Fibroblast of pulmonary artery (primary cell): ENCODE results near the gene CUX1.
"Not testable (repeated sequence)": the region's sequence is repeated elsewhere in the genome, so short reads cannot be mapped to it uniquely, and the experiment has no call there.

ENCODE experiments used
- DNase-seq: peaks from one replicate; pipeline ENCODE4 v3.0.0-alpha.2; 2010; ENCODE audit warnings: low read depth
- H3K4me3 ChIP-seq: replicated peaks from 2 replicates; pipeline ENCODE4 v1.5.1; 2011; ENCODE audit warnings: low read depth, mild to moderate bottlenecking, control low read depth, low read length, moderate library complexity
- TF ChIP-seq, protein P1 (sequence below): IDR thresholded peaks from 2 replicates; pipeline ENCODE4 v1.5.1; 2011; ENCODE audit warnings: mild to moderate bottlenecking, control low read depth, low read length, inconsistent platforms; ENCODE audit errors: missing control alignments

Gene CUX1

DNA sequence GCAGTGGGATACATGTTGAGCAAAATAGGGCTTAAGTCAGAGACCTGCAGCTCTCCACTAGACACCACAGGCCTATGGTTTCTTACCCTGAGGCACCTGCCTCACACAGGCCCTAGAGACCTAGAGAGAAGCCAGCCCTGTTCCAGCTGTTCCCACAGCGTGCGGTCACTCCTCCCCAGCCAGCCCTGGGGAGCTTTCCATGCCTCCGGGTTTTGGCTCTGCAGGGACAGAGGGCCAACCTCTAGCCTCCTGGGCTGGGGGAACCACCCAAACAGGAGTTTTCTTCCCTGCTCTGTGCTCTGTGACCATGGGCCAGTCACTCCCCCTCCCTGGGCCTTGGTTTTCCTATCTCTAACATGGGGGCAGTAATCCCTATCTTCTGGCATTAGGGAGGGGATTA is 502.2 kb downstream of the CUX1 start:
- H3K4me3 ChIP-seq = no peak overlapping the region
- no peak for DNase-seq
- TF ChIP-seq, protein P1, sequence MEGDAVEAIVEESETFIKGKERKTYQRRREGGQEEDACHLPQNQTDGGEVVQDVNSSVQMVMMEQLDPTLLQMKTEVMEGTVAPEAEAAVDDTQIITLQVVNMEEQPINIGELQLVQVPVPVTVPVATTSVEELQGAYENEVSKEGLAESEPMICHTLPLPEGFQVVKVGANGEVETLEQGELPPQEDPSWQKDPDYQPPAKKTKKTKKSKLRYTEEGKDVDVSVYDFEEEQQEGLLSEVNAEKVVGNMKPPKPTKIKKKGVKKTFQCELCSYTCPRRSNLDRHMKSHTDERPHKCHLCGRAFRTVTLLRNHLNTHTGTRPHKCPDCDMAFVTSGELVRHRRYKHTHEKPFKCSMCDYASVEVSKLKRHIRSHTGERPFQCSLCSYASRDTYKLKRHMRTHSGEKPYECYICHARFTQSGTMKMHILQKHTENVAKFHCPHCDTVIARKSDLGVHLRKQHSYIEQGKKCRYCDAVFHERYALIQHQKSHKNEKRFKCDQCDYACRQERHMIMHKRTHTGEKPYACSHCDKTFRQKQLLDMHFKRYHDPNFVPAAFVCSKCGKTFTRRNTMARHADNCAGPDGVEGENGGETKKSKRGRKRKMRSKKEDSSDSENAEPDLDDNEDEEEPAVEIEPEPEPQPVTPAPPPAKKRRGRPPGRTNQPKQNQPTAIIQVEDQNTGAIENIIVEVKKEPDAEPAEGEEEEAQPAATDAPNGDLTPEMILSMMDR = no peak

DNA sequence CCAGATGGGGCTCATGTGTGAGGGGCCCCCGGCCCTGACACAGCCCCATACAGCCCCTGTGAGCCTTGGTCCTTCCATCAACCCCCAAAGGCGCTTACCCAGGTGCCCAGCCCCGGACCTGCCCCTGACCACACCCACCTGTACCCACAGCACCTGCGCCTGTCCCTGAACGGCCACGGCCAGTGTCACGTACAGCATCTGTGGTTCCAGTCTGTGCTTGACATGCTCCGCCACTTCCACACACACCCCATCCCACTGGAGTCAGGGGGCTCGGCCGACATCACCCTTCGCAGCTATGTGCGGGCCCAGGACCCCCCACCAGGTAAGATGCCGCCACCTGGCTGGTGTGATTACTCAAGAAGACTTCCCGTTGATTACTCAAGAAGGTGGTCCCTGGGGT is 502.8 kb downstream of the CUX1 start:
- DNase-seq = no peak
- TF ChIP-seq, protein P1 = no peak
- no peak overlapping the region for H3K4me3 ChIP-seq

DNA sequence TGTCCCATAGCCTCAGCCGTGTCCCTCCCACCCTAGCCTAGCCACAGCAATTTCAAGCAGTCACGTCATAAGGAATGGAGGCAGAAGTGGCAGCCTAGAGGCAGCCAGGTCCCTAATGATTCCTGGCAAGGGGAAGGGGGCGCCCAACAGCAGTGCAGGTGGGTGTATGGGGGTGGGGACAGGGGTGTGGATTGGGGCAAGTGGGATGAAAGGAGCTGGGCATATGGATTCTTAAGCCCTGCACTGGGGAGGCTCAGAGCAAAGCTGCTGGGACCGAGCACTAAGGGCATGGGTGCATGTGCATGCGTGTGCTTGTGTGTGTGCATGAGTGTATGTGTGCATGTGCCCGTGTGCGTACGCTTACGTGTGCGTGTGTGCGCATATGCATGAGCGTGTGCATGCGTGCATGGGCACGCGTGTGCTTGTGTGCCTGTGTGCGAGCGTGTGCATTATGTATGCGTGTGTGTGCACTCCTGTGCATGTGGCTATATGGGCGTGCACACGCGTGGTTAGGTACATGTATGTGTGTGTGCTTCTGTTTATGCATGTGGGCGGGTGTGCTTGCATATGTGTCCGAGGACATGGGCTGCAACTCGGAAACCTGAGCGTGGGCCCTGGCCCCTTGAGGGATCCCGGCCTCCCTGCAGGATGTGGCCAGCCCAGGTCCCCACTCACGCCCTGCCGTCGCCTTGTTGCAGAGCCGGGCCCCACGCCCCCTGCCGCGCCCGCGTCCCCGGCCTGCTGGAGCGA is 503.4 kb downstream of the CUX1 start:
- no peak overlapping the region for H3K4me3 ChIP-seq
- TF ChIP-seq, protein P1 = no peak
- DNase-seq = no peak

DNA sequence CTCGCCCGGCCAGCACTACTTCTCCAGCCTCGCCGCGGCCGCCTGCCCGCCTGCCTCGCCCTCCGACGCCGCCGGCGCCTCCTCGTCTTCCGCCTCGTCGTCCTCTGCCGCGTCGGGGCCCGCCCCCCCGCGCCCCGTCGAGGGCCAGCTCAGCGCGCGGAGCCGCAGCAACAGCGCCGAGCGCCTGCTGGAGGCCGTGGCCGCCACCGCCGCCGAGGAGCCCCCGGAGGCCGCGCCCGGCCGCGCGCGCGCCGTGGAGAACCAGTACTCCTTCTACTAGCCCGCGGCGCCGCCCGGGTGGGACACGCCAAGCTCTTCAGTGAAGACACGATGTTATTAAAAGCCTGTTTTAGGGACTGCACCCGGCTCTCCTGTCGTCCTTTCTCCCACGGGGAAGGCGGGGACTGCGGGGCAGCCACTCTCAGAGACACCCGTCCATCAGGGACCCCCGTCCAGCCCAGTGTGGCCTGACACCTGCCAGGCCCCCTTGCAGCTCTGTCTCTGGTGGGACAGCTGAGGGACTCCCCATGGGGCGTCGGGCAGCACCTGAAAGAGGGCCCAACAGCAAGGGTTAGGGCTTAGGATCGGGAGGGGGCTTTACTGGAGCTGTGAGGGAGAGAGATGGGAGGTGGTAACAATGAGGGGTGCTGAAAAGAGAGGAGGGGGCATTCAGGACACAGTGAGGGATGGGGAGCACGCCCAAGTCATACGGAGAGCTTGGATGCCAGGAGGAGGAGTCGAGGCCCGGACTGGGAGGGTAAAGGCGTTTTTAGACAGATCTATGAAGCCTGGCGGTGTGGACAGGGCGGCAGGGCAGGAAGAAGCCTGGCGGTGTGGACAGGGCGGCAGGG is 504.1 kb downstream of the CUX1 start:
- H3K4me3 ChIP-seq = no peak overlapping the region
- peak; percentile 12 for DNase-seq
- TF ChIP-seq, protein P1 = no peak

DNA sequence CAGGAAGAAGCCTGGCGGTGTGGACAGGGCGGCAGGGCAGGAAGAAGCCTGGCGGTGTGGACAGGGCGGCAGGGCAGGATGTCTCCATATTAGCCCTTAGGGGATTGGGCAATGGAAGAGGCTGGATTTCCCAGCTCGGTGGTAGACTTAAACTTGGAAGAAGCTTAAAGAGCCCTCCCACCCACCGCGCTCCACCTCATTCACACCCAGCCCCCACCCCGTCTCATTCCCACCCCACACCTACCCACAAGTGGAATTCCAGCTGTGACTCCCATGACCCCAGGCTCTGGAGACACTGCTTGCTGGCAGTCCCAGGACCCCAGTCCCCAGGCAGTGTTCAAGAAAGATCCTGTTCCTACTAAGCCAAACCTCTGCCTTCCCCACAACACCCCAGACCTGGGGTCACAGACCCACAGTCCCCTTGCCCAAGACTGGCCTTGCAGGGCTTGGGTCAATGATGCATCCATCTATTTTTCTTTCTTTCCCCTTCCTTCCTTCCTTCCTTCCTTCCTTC is 504.8 kb downstream of the CUX1 start:
- TF ChIP-seq, protein P1 = no peak
- DNase-seq = no peak
- H3K4me3 ChIP-seq = no peak overlapping the region

DNA sequence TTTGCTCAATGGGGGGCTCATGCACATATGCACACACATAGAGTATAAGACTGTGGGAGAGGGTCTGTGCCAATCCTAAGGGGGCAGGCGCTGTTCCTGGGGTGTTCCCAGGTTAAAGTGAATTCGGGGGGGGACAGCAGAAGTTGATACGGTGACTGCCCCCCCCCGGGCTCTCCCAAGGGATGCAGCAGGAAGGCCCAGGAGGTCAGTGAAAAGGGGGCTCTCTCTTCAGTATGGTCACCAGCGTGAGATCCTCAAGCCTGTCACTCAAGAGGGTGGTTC is 506.4 kb downstream of the CUX1 start:
- TF ChIP-seq, protein P1 = no peak
- H3K4me3 ChIP-seq = no peak overlapping the region
- DNase-seq = no peak

DNA sequence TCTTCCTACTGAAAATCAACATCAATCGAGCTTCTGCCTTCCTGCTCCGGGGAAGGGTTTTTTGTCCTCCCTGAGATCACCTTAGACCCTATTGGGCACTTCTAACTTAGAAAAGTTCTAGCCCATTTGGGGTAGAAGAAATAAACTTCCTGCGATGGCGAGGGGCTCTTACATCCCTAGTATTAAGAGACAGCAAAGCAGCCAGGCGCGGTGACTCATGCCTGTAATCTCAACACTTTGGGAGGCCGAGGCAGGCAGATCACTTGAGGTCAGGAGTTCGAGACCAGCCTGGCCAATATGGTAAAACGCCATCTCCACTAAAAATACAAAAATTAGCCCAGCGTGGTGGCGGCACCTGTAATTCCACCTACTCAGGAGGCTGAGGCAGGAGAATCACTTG is 507.7 kb downstream of the CUX1 start:
- not testable (repeated sequence) for H3K4me3 ChIP-seq, DNase-seq
